Measurements from ENCODE around the gene RASD1. TPM values are rescaled to one million over a fixed set of nuclear protein-coding genes. Genes with fewer than 3 reads are reported as not detected.

The RASD1 gene
- total and polyA plus RNA-seq, 2 experiments from 2014 or later = 23.5 to 46.9 TPM

DNA sequence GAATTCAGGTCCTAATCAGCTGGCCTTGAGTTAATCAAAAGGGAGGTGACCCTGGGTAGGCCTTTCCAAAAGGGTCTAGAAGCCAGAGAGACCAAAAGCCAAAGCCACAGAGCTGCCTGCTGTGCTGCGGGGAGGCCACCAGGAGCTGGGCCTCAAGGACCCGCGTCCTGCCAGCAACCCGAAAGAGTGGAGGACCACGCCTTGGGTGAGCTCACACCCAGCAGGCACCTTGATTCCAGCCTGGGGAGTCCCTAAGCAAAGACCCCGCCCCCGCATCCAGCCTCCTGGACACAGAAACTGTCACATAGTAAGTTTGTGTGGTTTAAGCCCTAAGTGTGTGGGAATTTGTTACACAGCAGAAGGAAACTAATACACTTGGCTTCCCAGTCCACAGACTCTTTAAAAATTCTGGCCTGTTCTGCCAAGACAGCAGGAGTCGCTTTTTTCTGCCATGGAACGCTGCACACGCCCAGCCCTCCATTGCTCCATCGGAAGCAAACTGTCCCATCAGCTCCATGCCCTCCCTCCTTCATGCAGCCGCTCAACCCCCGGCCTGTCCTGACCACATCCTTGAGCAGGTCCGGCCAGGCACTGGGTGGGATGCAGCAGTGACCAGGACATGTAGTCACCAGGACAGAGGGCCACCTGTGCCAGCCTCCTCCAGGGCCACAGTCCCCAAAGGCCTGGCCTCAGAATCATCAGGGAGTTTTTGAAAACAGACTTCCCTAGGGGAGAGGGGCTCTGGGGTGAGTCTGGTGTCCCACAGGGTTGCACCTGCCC, 20.9 kb upstream of the RASD1 start:
- H4K20me1 ChIP-seq (ENCODE audit: insufficient read depth, poor library complexity, severe bottlenecking) = no peaks in the 10 kb centered on the region
- DNase-seq (ENCODE audit: low spot score) = no peak

DNA sequence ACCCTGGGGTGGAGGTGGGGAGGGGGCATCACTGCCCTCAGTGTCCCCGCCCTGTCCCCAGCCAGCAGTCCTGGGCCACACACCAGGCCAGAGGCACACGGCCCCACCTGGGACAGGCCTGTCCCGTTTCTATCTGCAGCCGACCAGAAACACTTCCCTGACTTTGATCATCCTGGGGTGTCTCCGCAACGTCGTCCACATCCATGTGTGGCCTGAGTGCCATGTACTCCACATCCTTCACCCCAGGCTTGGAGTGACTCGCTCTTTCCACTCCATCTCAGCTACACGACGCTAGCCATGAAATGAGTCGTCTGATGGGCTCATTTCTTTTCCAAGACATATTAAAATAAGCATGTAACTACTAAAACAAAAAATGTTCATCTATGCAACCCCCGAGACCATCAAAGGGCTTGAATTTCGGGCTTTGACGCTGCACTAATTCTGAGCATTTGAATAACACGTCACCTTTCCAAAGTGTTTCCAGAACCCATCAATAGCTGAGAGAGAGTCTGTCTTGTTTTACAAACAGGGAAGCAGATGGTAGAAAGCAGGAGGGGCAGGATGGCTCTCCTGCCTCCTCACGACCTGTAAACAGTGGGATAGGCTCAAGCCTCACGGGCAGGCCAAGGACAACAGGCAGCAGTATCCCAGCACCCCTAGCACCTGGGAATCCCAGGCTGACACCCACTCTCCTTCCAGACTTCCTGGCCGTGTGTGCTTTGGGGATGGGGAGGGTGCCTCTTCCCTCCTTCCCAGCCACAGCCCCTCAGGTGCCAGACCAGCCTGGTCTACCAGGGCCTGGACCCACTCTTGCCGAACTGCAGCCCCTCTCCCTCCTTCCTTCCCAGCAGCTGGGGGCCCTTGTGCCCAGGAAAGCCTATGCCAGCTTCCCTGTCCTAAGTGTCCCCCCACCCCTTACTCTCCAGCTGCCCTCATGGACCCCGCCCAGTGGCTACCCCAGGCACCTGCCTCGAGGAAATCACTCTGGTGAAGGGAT, 20.0 kb upstream of the RASD1 start:
- 71% methylated on average over 20 of the region's 21 CpGs for WGBS (ENCODE audit: low lambda C conversion rate, missing lambda C conversion rate)
- Histone ChIP-seq H3K36me3 (replicated peaks; ENCODE audit: insufficient read depth, low read depth) (no peaks in the 10 kb centered on the region), H4K20me1 (ENCODE audit: insufficient read depth, poor library complexity, severe bottlenecking) (no peaks in the 10 kb centered on the region), H2AFZ (no peak overlapping the region), H3K4me3 (no peak overlapping the region), H3K27ac (peak overlapping the region; percentile 49), H3K9me3 (ENCODE audit: low read depth) (no peaks in the 10 kb centered on the region), H3K4me2 (no peak overlapping the region), H3K4me1 (ENCODE audit: insufficient read depth) (peaks cover 17% of the 10 kb centered on the region), H3K79me2 (no peaks in the 10 kb centered on the region), H3K9me2 (replicated peaks; ENCODE audit: insufficient read depth) (no peaks in the 10 kb centered on the region), H3K27me3 (no peaks in the 10 kb centered on the region)
- TF ChIP-seq EZH2 (IDR thresholded peaks at IDR 0.05; ENCODE audit: borderline replicate concordance) = no peak
- DNase-seq (ENCODE audit: low spot score) = no peak

More for the DNA sequence above, 20.9 kb upstream of the RASD1 start:
- Histone ChIP-seq H3K4me1 (ENCODE audit: insufficient read depth) (peaks cover 17% of the 10 kb centered on the region), H2AFZ (no peak overlapping the region), H3K27ac (no peak overlapping the region), H3K79me2 (no peaks in the 10 kb centered on the region), H3K4me2 (no peak overlapping the region), H3K9me3 (ENCODE audit: low read depth) (no peaks in the 10 kb centered on the region), H3K9me2 (replicated peaks; ENCODE audit: insufficient read depth) (no peaks in the 10 kb centered on the region), H3K27me3 (no peaks in the 10 kb centered on the region), H3K4me3 (no peak overlapping the region), H3K36me3 (replicated peaks; ENCODE audit: insufficient read depth, low read depth) (no peaks in the 10 kb centered on the region)
- TF ChIP-seq EZH2phosphoT487 (IDR thresholded peaks at IDR 0.05; ENCODE audit: low read depth, severe bottlenecking, unreplicated experiment) (no peak), EZH2 (IDR thresholded peaks at IDR 0.05; ENCODE audit: borderline replicate concordance) (no peak)
- TF ChIP-seq, protein P1, sequence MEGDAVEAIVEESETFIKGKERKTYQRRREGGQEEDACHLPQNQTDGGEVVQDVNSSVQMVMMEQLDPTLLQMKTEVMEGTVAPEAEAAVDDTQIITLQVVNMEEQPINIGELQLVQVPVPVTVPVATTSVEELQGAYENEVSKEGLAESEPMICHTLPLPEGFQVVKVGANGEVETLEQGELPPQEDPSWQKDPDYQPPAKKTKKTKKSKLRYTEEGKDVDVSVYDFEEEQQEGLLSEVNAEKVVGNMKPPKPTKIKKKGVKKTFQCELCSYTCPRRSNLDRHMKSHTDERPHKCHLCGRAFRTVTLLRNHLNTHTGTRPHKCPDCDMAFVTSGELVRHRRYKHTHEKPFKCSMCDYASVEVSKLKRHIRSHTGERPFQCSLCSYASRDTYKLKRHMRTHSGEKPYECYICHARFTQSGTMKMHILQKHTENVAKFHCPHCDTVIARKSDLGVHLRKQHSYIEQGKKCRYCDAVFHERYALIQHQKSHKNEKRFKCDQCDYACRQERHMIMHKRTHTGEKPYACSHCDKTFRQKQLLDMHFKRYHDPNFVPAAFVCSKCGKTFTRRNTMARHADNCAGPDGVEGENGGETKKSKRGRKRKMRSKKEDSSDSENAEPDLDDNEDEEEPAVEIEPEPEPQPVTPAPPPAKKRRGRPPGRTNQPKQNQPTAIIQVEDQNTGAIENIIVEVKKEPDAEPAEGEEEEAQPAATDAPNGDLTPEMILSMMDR (IDR thresholded peaks at IDR 0.05; ENCODE audit: poor library complexity) = no peak
- WGBS (ENCODE audit: low lambda C conversion rate, missing lambda C conversion rate) = 96% methylated on average over 14 of the region's 14 CpGs

DNA sequence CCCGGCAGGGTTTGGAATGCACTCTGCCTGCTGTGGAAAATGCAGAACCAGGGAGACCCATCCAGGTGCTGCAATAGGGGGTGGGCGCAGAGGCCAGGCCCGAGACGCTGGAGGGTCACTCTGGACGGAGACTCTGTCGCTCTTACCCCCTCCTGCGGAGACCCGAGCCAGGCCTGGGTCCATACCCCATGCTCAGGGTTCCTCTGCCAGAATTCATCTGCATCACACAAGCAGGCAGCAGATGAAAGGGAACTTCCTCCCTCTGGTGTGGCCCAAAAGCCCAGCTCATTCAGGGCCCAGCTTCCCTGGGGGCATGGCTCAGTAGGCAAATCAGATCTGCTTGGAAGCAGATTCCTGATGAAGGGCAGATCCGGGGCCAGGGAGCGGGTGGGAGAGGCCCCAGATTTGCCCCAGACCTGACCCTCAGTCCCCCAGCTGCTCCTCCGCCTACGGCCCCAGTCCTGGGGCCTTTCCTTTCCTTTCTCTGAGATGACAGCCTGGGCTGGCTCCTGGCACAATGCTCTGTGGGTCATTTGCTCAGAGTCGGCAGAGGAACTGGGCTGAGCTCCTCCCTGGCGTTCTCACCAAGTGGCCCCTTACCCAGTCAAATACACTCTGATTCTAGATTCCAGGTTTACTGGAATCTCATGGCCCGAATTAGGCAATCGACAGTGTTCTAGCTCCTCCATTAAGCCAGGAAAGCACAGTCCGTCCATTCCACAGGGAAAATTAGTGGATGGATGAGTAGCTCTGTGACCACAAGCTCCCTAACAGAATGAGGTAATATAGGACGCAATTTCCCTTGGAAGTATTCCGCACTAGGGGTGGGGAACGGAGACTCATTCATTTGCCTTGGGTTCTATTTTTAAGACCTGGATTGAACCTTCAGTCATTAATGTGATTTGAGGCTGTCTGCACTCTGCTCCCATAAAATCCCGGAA, 19.1 kb upstream of the RASD1 start:
- no peaks in the 10 kb centered on the region for H3K9me2 ChIP-seq (replicated peaks; ENCODE audit: insufficient read depth)
- no peaks in the 10 kb centered on the region for H3K27me3 ChIP-seq
- WGBS (ENCODE audit: low lambda C conversion rate, missing lambda C conversion rate) = 67% methylated on average over 21 of the region's 21 CpGs
- H3K36me3 ChIP-seq (replicated peaks; ENCODE audit: insufficient read depth, low read depth) = no peaks in the 10 kb centered on the region
- H3K9me3 ChIP-seq (ENCODE audit: low read depth) = no peaks in the 10 kb centered on the region
- no peak overlapping the region for H3K4me3 ChIP-seq
- no peak overlapping the region for H3K4me2 ChIP-seq
- no peak for TF ChIP-seq EZH2phosphoT487 (IDR thresholded peaks at IDR 0.05; ENCODE audit: low read depth, severe bottlenecking, unreplicated experiment)
- TF ChIP-seq, protein P1 (IDR thresholded peaks at IDR 0.05; ENCODE audit: poor library complexity) = no peak
- no peak for TF ChIP-seq EZH2 (IDR thresholded peaks at IDR 0.05; ENCODE audit: borderline replicate concordance)
- H3K27ac ChIP-seq = peak overlapping the region; percentile 49
- H3K79me2 ChIP-seq = no peaks in the 10 kb centered on the region
- H4K20me1 ChIP-seq (ENCODE audit: insufficient read depth, poor library complexity, severe bottlenecking) = no peaks in the 10 kb centered on the region
- no peak for DNase-seq (ENCODE audit: low spot score)
- no peak overlapping the region for H2AFZ ChIP-seq
- peaks cover 17% of the 10 kb centered on the region for H3K4me1 ChIP-seq (ENCODE audit: insufficient read depth)
